B cell (primary cell): ENCODE data around the gene SLC16A12. TPM values are rescaled to one million over a fixed set of nuclear protein-coding genes. Genes with fewer than 3 reads are reported as not detected.

Experiments
- ATAC-seq: fragments of 200-7000 bp; cut with Tn5 transposase; one replicate; pipeline ENCODE4 v1.10.0; 2021; ENCODE audit warnings: low read depth, mild to moderate bottlenecking, moderate number of reproducible peaks, moderate library complexity
- CTCF ChIA-PET: fragments of 350-600 bp; sonication (Branson Sonifier 250); formaldehyde crosslinking; loops from one replicate; lab custom pipeline; 2021; ENCODE audit warnings: antibody characterized with exemption, inconsistent platforms; lab: Charles Lee
- POLR2A ChIA-PET: fragments of 350-600 bp; sonication (Branson Sonifier 250); formaldehyde crosslinking; loops from one replicate; lab custom pipeline; 2021; ENCODE audit warnings: antibody characterized with exemption; lab: Charles Lee
- DNase-seq: peaks from one replicate; pipeline ENCODE4 v3.0.0; 2013
- H2AFZ ChIP-seq: 2 replicates; pipeline ENCODE4 v1.6.1; 2012; ENCODE audit warnings: mild to moderate bottlenecking, low read depth, low read length; ENCODE audit not compliant: insufficient read depth, poor library complexity, severe bottlenecking
- H3K27ac ChIP-seq, 2 donors: 1 replicate in 1 of 2; 2 replicates in 1 of 2; pipeline ENCODE4 v1.5.1; 2012 to 2013; ENCODE audit warnings: low read length in 2 of 2, mild to moderate bottlenecking in 2 of 2, moderate library complexity in 1 of 2
- H3K27me3 ChIP-seq, 4 experiments: fragments of 200-600 bp in 1 of 4; sonication (generic) in 1 of 4; replicated peaks in 1 of 4; 1 replicate in 2 of 4; 2 replicates in 2 of 4; pipeline versions ENCODE4 v1.6.1 to v1.7.0; 2013 to 2016; ENCODE audit warnings: low read length in 3 of 4, mild to moderate bottlenecking in 2 of 4, mixed read lengths in 1 of 4, moderate library complexity in 1 of 4; ENCODE audit not compliant: insufficient read depth in 4 of 4, control insufficient read depth in 3 of 4; ENCODE audit errors: control extremely low read depth in 1 of 4
- H3K36me3 ChIP-seq, 2 experiments: replicated peaks in 1 of 2; 1 replicate in 1 of 2; 2 replicates in 1 of 2; pipeline versions ENCODE4 v1.6.1 to v1.7.1; 2013; ENCODE audit warnings: low read length in 1 of 2; ENCODE audit not compliant: insufficient read depth in 2 of 2, control insufficient read depth in 1 of 2; ENCODE audit errors: control extremely low read depth in 1 of 2, extremely low read depth in 1 of 2
- H3K4me1 ChIP-seq, 2 donors: fragments of 200-600 bp in 1 of 2; sonication (generic) in 1 of 2; 1 replicate in 1 of 2; 2 replicates in 1 of 2; pipeline versions ENCODE4 v1.5.1 to v1.6.1; 2013 to 2017; ENCODE audit warnings: low read length in 2 of 2; ENCODE audit not compliant: control insufficient read depth in 2 of 2, insufficient read depth in 2 of 2
- H3K4me2 ChIP-seq: replicated peaks from 2 replicates; pipeline ENCODE3; 2012; ENCODE audit warnings: mild to moderate bottlenecking, low read depth, low read length; ENCODE audit not compliant: poor library complexity, severe bottlenecking
- H3K4me3 ChIP-seq, 5 experiments: fragments of 200-600 bp in 1 of 5; sonication (generic) in 1 of 5; 1 replicate in 3 of 5; 2 replicates in 2 of 5; pipeline versions ENCODE4 v1.5.1 to v1.7.0; 2011 to 2016; ENCODE audit warnings: low read length in 4 of 5, mild to moderate bottlenecking in 4 of 5, low read depth in 2 of 5, control low read depth in 1 of 5, moderate library complexity in 1 of 5; ENCODE audit not compliant: insufficient read depth in 1 of 5; ENCODE audit errors: control extremely low read depth in 1 of 5, extremely low read depth in 1 of 5
- H3K79me2 ChIP-seq: fragments of 200-600 bp; sonication (generic); one replicate; pipeline ENCODE4 v1.6.0; 2016; ENCODE audit warnings: low read length; ENCODE audit not compliant: control insufficient read depth, insufficient read depth
- H3K9ac ChIP-seq: fragments of 200-600 bp; sonication (generic); 2 replicates; pipeline ENCODE4 v1.6.1; 2017; ENCODE audit warnings: mild to moderate bottlenecking, low read length, moderate library complexity
- H3K9me3 ChIP-seq, 3 donors: one replicate each; pipeline versions ENCODE4 v1.6.1 to v1.7.1; 2013; ENCODE audit warnings: low read length in 2 of 3; ENCODE audit not compliant: control insufficient read depth in 2 of 3, insufficient read depth in 1 of 3; ENCODE audit errors: control extremely low read depth in 1 of 3
- H4K20me1 ChIP-seq: 2 replicates; pipeline ENCODE4 v1.6.0; 2012; ENCODE audit warnings: mild to moderate bottlenecking, low read length; ENCODE audit not compliant: insufficient read depth, control insufficient read depth, poor library complexity, severe bottlenecking
- H3K27ac Mint-ChIP-seq: one replicate; pipeline ENCODE4 v1.8.0; 2021; ENCODE audit warnings: mixed read lengths
- H3K27me3 Mint-ChIP-seq: one replicate; pipeline ENCODE4 v1.8.0; 2021; ENCODE audit warnings: mixed read lengths
- H3K4me1 Mint-ChIP-seq: one replicate; pipeline ENCODE4 v1.8.0; 2021; ENCODE audit warnings: mixed read lengths
- H3K4me3 Mint-ChIP-seq: one replicate; pipeline ENCODE4 v1.8.0; 2021; ENCODE audit warnings: mixed read lengths
- H3K9me3 Mint-ChIP-seq: one replicate; pipeline ENCODE4 v1.8.0; 2022; ENCODE audit warnings: mixed read lengths; ENCODE audit not compliant: insufficient read depth
- CTCF ChIP-seq: fragments of 200-600 bp; IDR thresholded peaks from one replicate; pipeline ENCODE4 v1.8.0; 2022; ENCODE audit warnings: antibody characterized with exemption, mild to moderate bottlenecking
- EZH2 ChIP-seq: IDR thresholded peaks from 2 replicates; pipeline ENCODE4 v1.6.1; 2012; ENCODE audit warnings: borderline replicate concordance, low read depth, mild to moderate bottlenecking, moderate library complexity, low read length; ENCODE audit not compliant: insufficient read depth, poor library complexity, severe bottlenecking
- WGBS: methylation state at CpG from one replicate; pipeline ENCODE4 v1.1.5; 2013; ENCODE audit warnings: missing lambda C conversion rate; ENCODE audit not compliant: insufficient coverage; 5-methylcytosine and 5-hydroxymethylcytosine counted together
- intact Hi-C: fragments of 100-400 bp; cut with micrococcal nuclease; formaldehyde crosslinking; loops from one replicate; pipeline ENCODE4 v1.10.0; 2022
- polyA plus RNA-seq: library from polyadenylated mRNA; depleted of rRNA; stranded (reverse); fragments of >200 nt; gene quantifications from 2 replicates; pipeline ENCODE4 v1.2.3, GENCODE V29; 2012
- total RNA-seq, 2 donors: library from RNA; stranded (reverse); fragments of 120-200 nt in 1 of 2; gene quantifications; 1 replicate in 1 of 2; 2 replicates in 1 of 2; pipeline versions ENCODE4 v1.2.3 to v1.2.4, GENCODE V29; 2013 to 2022

Gene SLC16A12
- total and polyA plus RNA-seq, 2 donors (not counting 1 experiment from before 2014, with no cell fraction given) = not detected

- Mint-ChIP-seq H3K27me3 (no peaks in the 10 kb centered on the region), H3K27ac (no peak overlapping the region), H3K4me3 (no peak overlapping the region), H3K9me3 (no peaks in the 10 kb centered on the region), H3K4me1 (no peaks in the 10 kb centered on the region)
- Histone ChIP-seq H3K36me3 (no peaks in the 10 kb centered on the region), H4K20me1 (no peaks in the 10 kb centered on the region), H3K4me1 (no peaks in the 10 kb centered on the region), H3K9me3 (no peaks in the 10 kb centered on the region), H2AFZ (no peak overlapping the region), H3K4me2 (no peak overlapping the region), H3K27me3 (no peaks in the 10 kb centered on the region), H3K79me2 (no peaks in the 10 kb centered on the region), H3K9ac (no peak overlapping the region), H3K27ac (no peak overlapping the region), H3K4me3 (no peak overlapping the region)
- intact Hi-C loops = no loop called here
- TF ChIP-seq CTCF (no peak), EZH2 (no peak)
- CTCF ChIA-PET = interaction anchor here (0.7 to 1.3 kb wide), 4 partner anchors 11 to 182 kb away, joined by 3 to 6 read pairs (median 3); no protein-coding TSS in a partner anchor
- no CpG with 5 or more reads among the region's 1 CpG for WGBS
- POLR2A ChIA-PET = interaction anchor here (0.6 kb wide), 1 partner anchor 240 kb away, joined by 3 read pairs; no protein-coding TSS in a partner anchor
- DNase-seq = no peak
- ATAC-seq = no peak
These were observed 106.5 kb downstream of the SLC16A12 start for GRCh38 chr10:89428877-89429276.

GRCh38 chr10:89427629-89428028 is 107.8 kb downstream of the SLC16A12 start:
- Histone ChIP-seq H3K27ac (no peak overlapping the region), H3K4me1 (peaks cover 3% of the 10 kb centered on the region in 2 donors), H3K36me3 (no peaks in the 10 kb centered on the region), H3K9me3 (no peaks in the 10 kb centered on the region), H3K4me3 (no peak overlapping the region), H2AFZ (no peak overlapping the region), H3K79me2 (no peaks in the 10 kb centered on the region), H4K20me1 (no peaks in the 10 kb centered on the region), H3K27me3 (no peaks in the 10 kb centered on the region), H3K4me2 (no peak overlapping the region), H3K9ac (no peak overlapping the region)
- intact Hi-C loops = no loop called here
- WGBS = no CpG with 5 or more reads among the region's 4 CpGs
- ChIA-PET POLR2A (no interaction called here), CTCF (interaction anchor here (1.3 kb wide), 2 partner anchors 137 to 274 kb away, joined by 3 to 6 read pairs; partner anchors contain the start of gene KIF20B)
- H3K27me3 Mint-ChIP-seq = no peaks in the 10 kb centered on the region
- H3K4me1 Mint-ChIP-seq = peaks cover 6% of the 10 kb centered on the region
- no peaks in the 10 kb centered on the region for H3K9me3 Mint-ChIP-seq
- no peak for DNase-seq
- TF ChIP-seq CTCF (no peak), EZH2 (no peak)
- no peak overlapping the region for H3K27ac Mint-ChIP-seq
- no peak for ATAC-seq
- H3K4me3 Mint-ChIP-seq = no peak overlapping the region
